ENCODE results near the gene NEURL2.
"Not testable (repeated sequence)": the region's sequence is repeated elsewhere in the genome, so short reads cannot be mapped to it uniquely, and the experiment has no call there.

Gene NEURL2

DNA sequence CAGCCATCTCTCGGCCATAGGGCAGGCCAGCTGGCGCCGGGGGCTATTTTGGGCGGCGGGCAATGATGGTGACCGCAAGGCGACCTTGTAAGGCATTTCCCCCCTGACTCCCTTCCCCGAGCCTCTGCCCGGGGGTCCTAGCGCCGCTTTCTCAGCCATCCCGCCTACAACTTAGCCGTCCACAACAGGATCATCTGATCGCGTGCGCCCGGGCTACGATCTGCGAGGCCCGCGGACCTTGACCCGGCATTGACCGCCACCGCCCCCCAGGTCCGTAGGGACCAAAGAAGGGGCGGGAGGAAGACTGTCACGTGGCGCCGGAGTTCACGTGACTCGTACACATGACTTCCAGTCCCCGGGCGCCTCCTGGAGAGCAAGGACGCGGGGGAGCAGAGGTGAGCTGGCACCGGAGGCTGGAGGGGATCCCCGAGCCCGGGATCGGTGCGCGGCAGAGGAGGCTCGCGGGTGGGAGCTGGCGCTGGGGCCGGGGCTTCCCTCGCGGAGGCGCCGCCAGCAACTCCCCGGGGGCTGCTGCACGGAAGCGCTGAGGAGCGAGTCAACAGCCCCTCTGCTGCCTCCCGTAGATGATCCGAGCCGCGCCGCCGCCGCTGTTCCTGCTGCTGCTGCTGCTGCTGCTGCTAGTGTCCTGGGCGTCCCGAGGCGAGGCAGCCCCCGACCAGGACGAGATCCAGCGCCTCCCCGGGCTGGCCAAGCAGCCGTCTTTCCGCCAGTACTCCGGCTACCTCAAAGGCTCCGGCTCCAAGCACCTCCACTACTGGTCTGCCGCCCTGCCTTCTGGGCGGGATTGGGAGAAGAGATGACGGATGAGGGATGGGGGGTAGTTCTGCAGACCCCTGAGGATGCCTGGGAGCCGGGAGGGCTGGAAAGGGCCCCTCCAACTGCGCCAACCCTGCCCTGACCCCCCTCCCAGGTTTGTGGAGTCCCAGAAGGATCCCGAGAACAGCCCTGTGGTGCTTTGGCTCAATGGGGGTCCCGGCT, at the start of gene NEURL2, which contains the start of gene CTSA:
NEURL2 (minus strand) TSS at position 224 of the 999 bp plus-strand sequence; CDS start at position 7, 217 bp downstream.
CTSA (plus strand) TSS at position 351 of the 999 bp plus-strand sequence; CDS start at position 585, 234 bp downstream.
- DNase-seq: peak; percentile 63 to 74 (median 70)

GRCh38 chr20:45940469-45940868, 49.5 kb upstream of the NEURL2 start:
- DNase-seq: no peak

DNA sequence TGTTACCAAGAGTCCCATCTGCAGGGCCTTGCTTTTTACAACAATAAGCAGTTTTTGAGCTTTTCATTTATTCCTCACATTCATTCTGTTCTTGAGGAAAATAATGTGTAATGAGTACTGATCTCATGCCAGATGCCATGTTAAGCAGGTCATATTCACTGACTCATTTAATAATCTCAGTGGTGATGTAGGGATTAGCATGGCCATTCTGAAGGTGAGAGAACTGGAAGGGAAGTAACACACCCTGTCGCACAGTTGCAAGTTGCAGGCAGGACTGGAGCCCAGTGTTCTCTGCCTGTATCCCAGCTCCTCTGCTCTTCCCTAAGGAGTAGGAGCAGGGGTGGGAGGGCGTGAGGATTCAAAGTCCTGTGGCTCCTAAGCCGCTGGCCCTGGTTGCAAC, 49.0 kb upstream of the NEURL2 start:
- no peak for DNase-seq

DNA sequence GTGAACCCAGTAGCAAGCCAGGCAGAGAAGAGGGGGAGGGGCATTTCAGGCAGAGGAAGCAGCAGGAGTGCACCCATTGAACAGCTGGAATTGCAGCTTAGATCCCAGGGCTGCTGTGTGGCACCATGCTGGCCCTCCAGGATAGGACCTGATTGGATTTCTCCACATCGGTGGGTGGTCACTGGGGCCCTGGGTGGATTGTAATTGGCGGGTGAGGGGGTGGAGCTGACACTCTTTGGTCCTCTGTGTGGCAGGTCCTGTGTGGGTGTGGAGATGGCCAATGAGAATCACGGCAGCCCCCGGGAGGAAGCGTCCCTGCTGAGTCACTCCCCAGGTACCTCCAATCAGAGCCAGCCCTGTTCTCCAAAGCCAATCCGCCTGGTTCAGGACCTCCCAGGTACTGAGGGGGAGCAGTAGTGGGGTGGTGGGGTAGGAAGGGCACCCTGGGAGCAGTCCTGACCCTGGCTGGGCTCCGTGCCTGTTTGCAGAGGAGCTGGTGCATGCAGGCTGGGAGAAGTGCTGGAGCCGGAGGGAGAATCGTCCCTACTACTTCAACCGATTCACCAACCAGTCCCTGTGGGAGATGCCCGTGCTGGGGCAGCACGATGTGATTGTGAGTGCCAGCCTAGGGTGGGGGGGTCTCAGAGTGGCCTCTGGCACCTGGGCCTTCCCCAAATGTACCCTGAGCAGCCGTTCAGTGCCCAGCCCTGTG, 47.9 kb upstream of the NEURL2 start:
- DNase-seq: no peak

- DNase-seq: no peak
These were observed 46.8 kb upstream of the NEURL2 start for GRCh38 chr20:45937765-45938164.

- DNase-seq: no peak
These were observed 44.5 kb upstream of the NEURL2 start for GRCh38 chr20:45935416-45936046.

DNA sequence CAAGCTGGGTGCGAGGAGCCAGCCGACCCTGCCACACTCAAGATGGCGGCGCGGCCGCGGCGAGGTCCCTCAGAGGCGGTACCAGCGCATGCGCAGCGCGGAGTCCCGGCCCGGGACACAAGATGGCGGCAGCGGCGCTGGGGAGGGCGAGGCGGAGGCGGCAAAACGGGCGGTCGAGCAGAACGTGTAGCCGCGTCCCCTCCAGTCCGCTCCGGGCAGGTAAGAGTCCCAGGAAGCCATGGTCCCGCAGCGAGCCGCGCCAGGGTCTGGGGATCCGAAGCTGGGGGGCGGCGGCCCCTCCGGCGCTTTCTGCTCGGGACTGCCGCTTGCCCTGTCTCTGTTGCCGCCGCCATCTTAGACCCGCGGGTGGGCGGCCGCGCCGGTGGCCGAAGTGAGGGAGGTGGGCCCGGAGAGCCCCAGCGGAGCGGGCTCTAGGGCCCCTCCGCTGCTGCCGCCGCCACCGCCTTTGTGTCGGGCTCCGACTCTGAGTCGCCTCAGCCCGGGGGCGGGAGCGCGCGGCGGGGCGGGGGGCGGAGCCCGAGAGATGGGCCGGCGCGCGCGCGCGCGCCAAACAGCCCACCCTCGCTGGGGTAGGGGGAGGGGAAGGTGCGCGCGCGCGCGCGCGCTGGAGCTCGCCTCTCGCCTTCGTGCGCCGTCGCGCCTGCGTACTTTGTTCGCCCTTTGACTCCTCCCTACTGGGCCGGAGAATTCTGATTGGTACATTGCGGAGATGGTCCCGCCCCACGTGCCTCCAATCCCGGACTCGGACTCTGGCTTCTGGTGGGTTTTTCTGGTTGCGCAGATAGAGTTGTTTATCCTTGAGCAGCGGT, 43.8 kb upstream of the NEURL2 start, which contains the start of gene PCIF1:
PCIF1 (plus strand) TSS at position 98 of the 830 bp plus-strand sequence. CDS start 4,317 bp downstream, outside the sequence.
- peak; percentile 92 to 97 (median 96) for DNase-seq

DNA sequence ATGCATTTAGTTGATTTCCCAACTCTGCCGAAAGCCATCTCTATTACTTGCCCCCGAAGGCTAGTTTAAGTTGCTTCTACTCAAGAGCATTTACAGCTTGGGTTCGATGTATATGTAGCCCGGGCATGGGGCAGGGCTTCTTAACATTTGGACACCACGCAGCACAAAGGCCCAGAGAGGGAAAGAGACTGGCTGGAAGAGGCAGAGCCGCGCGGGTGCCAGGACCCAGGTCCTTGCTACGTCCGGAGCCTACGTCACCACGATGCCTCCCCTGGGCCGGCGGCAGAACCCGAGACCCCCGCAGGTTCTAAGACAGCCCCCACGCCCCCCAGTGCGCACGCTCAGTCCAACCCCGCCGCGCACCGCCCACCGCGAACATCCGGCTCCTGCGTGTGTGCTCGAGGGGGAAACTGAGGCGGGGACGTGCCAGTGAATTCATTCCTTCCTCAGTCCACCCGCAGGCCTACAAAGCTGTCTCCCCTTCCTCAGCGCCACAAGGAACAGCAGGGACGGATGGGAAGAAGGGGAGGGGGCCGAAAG, 43.1 kb upstream of the NEURL2 start:
- DNase-seq: peak in 2 of 4 experiments; percentile 55 to 60

DNA sequence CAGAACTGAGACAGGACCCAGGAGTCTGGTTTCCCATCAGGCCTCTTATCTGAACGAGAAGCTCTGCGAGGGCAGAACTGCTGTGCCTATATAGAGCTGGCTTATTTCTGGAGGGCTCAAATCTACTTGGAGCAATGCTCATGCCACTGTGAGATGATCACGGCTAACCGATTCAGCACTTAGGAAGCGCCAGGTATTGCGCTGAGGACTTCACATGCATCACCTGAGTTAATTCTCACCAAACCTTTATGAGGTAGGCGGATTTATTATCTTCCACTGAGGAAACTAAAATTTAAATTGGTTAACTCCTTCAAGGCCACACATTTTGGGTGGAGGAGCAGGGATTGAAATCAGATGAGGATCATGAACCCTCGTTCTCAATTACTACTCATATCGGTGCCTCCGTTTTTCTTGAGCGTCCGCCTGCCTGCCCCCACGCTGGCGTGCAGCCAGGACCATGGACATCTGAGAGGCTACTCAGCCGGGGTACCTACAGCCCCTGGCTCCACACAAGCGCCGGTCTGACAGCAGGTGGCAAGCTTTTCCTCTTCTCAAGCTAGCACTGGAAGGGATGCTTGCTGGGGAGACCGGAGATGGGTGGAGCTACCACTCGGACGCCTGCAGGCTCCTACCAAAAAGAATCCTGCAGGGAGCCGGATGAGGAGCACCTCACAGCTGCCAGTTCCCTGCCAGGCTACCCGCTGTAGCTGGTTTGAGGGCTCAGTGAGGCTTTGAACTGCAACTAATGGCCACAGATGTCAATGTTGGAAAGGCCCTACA, 42.4 kb upstream of the NEURL2 start:
- DNase-seq: peak in 2 of 4 experiments; percentile 23

DNA sequence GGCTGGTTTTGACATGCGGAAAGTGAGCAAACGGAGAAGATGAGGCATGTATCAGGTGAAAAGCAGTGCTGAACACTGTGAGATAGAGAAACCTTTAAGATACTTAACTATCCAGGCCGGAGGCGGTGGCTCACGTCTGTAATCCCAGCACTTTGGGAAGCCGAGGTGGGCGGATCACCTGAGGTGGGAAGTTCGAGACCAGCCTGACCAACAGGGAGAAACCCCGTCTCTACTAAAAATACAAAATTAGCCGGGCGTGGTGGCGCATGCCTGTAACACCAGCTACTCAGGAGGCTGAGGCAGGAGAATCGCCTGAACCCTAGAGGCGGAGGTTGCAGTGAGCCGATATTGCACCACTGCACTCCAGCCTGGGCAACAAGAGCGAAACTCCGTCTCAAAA, 40.7 kb upstream of the NEURL2 start:
- DNase-seq: not testable (repeated sequence)

- no peak for DNase-seq
These were observed 36.3 kb upstream of the NEURL2 start for GRCh38 chr20:45927071-45927878.

- no peak for DNase-seq
These were observed 35.7 kb upstream of the NEURL2 start for GRCh38 chr20:45926731-45927070.

DNA sequence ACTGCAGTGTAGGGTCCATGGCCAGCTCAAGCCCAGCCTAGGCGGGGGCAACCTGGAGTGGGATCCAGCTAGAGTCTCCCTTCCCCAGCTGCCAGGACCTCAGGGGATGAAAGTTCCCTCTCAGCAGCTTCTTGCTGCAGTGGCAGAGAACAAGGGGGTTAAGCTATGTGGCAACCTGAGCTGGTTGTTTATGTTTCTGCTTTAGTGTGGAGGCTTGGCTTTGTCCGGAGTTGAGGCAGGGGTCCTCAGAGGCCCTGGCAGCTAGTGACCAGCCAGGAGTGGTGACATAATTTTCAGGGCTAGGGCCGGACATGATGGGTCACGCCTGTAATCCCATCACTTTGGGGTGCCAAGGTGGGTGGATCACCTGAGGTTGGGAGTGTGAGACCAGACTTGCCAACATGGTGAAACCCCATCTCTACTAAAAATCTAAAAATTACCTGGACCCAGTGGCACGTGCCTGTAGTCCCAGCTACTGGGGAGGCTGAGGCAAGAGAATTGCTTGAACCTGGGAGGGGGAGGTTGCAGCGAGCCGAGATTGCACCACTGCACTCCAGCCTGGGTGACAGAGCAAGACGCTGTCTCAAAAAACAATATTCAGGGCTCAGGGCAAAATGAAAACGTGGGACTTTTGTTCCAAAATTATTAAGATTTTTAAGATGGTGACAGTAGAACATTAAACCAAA, 35.0 kb upstream of the NEURL2 start:
- no peak for DNase-seq

- no peak for DNase-seq
These were observed 33.6 kb upstream of the NEURL2 start for GRCh38 chr20:45924391-45925261.

GRCh38 chr20:45921337-45922189, 30.6 kb upstream of the NEURL2 start:
- DNase-seq: no peak

DNA sequence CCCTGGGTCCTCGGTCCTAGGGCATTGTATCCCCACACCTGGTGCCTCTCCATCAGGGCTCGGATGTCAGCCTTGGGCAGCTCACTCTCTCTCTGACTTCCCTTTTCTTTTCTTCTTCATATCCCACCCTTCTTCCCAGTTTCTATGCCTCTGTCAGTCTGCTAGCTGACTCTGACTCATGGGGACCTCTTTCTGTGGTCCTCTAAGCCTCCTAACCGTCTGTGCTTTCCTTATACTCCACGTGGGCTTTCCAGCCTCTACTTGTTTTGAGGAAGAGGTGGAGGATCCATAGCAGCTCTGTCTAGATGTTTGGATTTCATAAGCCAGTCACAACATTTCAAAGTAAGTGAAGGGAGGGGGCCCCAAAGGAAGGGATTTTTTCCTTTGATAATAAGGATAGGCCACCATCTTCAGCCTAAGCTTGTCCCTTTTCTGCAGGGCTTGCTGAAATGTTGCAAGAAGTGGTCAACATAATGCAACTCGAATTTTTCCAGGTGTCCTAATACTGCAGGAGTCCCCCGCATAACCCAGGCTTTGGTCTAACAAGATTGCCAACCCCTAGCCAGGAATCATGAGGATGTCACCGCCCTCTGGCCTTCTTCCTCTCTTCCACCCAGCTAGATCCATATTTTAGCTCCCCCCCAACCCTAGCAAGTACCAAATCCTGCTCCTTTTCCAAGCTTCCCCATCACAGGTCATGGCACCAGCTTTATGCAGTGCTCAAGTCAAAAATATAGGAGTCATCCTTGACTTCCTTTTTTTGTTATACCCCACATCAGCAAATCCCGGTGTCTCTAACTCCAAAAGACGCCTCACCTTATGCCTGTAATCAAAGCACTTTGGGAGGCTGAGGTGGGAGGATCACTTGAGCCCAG, 29.7 kb upstream of the NEURL2 start:
- no peak for DNase-seq

Measured in activated CD4-positive, CD25-positive, alpha-beta regulatory T cell (primary cell).